ENCODE measurements around the gene MAP3K13. TPM values are rescaled to one million over a fixed set of nuclear protein-coding genes. Genes with fewer than 3 reads are reported as not detected.

Gene MAP3K13
- total RNA-seq, result 12.2 and 12.5 TPM in 2 replicates

GRCh38 chr3:185362850-185363661 is at the start of gene MAP3K13:
TSS of gene MAP3K13 (plus strand) at chr3:185363136. CDS start at chr3:185428582, 65,446 bp downstream.
- intact Hi-C loops (cut with micrococcal nuclease), result loop anchor here (1.0 to 2.0 kb wide), 2 partner anchors 9 to 30 kb away; no protein-coding TSS in a partner anchor
- peak; percentile 44 for DNase-seq (ENCODE audit: low spot score)
- Mint-ChIP-seq H3K27me3 (ENCODE audit: insufficient read depth) (peaks cover 51% of the 10 kb centered on the region), H3K36me3 (ENCODE audit: low read depth) (no peaks in the 10 kb centered on the region), H3K4me3 (peak within 1 kb of the TSS; percentile 85), H3K4me1 (ENCODE audit: low read depth) (peaks cover 17% of the 10 kb centered on the region), H3K9me3 (no peaks in the 10 kb centered on the region), H3K27ac (no peak within 1 kb of the TSS)

- H3K27me3 Mint-ChIP-seq (ENCODE audit: insufficient read depth), result peaks cover 12% of the 10 kb centered on the region
- H3K36me3 Mint-ChIP-seq (ENCODE audit: low read depth), result no peaks in the 10 kb centered on the region
- H3K4me3 Mint-ChIP-seq, result no peak overlapping the region
- DNase-seq (ENCODE audit: low spot score), result no peak
- H3K9me3 Mint-ChIP-seq, result peaks cover 12% of the 10 kb centered on the region
- peaks cover 6% of the 10 kb centered on the region for H3K4me1 Mint-ChIP-seq (ENCODE audit: low read depth)
- H3K27ac Mint-ChIP-seq, result no peak overlapping the region
- intact Hi-C loops (cut with micrococcal nuclease), result no loop called here
Observed at GRCh38 chr3:185313693-185314246, 49.2 kb upstream of the MAP3K13 start.

GRCh38 chr3:185316740-185317412 is 46.1 kb upstream of the MAP3K13 start:
- H3K36me3 Mint-ChIP-seq (ENCODE audit: low read depth), result no peaks in the 10 kb centered on the region
- DNase-seq (ENCODE audit: low spot score), result no peak
- peaks cover 12% of the 10 kb centered on the region for H3K27me3 Mint-ChIP-seq (ENCODE audit: insufficient read depth)
- intact Hi-C loops (cut with micrococcal nuclease), result no loop called here
- H3K4me3 Mint-ChIP-seq, result no peak overlapping the region
- H3K4me1 Mint-ChIP-seq (ENCODE audit: low read depth), result peaks cover 6% of the 10 kb centered on the region
- no peaks in the 10 kb centered on the region for H3K9me3 Mint-ChIP-seq
- no peak overlapping the region for H3K27ac Mint-ChIP-seq

GRCh38 chr3:185317674-185318073 is 45.3 kb upstream of the MAP3K13 start:
- intact Hi-C loops (cut with micrococcal nuclease), result no loop called here
- no peaks in the 10 kb centered on the region for H3K36me3 Mint-ChIP-seq (ENCODE audit: low read depth)
- no peak overlapping the region for H3K27ac Mint-ChIP-seq
- peaks cover 12% of the 10 kb centered on the region for H3K4me1 Mint-ChIP-seq (ENCODE audit: low read depth)
- no peak overlapping the region for H3K4me3 Mint-ChIP-seq
- DNase-seq (ENCODE audit: low spot score), result no peak
- H3K9me3 Mint-ChIP-seq, result no peaks in the 10 kb centered on the region
- H3K27me3 Mint-ChIP-seq (ENCODE audit: insufficient read depth), result peaks cover 12% of the 10 kb centered on the region

- Mint-ChIP-seq H3K36me3 (ENCODE audit: low read depth) (no peaks in the 10 kb centered on the region), H3K4me3 (no peak overlapping the region), H3K9me3 (no peaks in the 10 kb centered on the region), H3K27me3 (ENCODE audit: insufficient read depth) (peaks cover 12% of the 10 kb centered on the region), H3K4me1 (ENCODE audit: low read depth) (peaks cover 12% of the 10 kb centered on the region), H3K27ac (no peak overlapping the region)
- no peak for DNase-seq (ENCODE audit: low spot score)
- intact Hi-C loops (cut with micrococcal nuclease), result no loop called here
Observed at GRCh38 chr3:185318141-185318540, 44.8 kb upstream of the MAP3K13 start.

- no peak for DNase-seq (ENCODE audit: low spot score)
- peaks cover 12% of the 10 kb centered on the region for H3K4me1 Mint-ChIP-seq (ENCODE audit: low read depth)
- no peak overlapping the region for H3K27ac Mint-ChIP-seq
- H3K4me3 Mint-ChIP-seq, result no peak overlapping the region
- H3K36me3 Mint-ChIP-seq (ENCODE audit: low read depth), result no peaks in the 10 kb centered on the region
- intact Hi-C loops (cut with micrococcal nuclease), result no loop called here
- no peaks in the 10 kb centered on the region for H3K9me3 Mint-ChIP-seq
- peaks cover 15% of the 10 kb centered on the region for H3K27me3 Mint-ChIP-seq (ENCODE audit: insufficient read depth)
Observed at GRCh38 chr3:185319801-185320200, 43.1 kb upstream of the MAP3K13 start.

- no peaks in the 10 kb centered on the region for H3K36me3 Mint-ChIP-seq (ENCODE audit: low read depth)
- intact Hi-C loops (cut with micrococcal nuclease), result no loop called here
Observed at GRCh38 chr3:185320949-185321348, 42.0 kb upstream of the MAP3K13 start.

GRCh38 chr3:185322101-185322719 is 40.7 kb upstream of the MAP3K13 start:
- H3K4me1 Mint-ChIP-seq (ENCODE audit: low read depth), result peaks cover 8% of the 10 kb centered on the region
- intact Hi-C loops (cut with micrococcal nuclease), result no loop called here
- no peaks in the 10 kb centered on the region for H3K9me3 Mint-ChIP-seq
- no peak for DNase-seq (ENCODE audit: low spot score)
- H3K27me3 Mint-ChIP-seq (ENCODE audit: insufficient read depth), result peaks cover 11% of the 10 kb centered on the region
- H3K27ac Mint-ChIP-seq, result no peak overlapping the region
- no peaks in the 10 kb centered on the region for H3K36me3 Mint-ChIP-seq (ENCODE audit: low read depth)
- H3K4me3 Mint-ChIP-seq, result no peak overlapping the region

More at GRCh38 chr3:185320949-185321348, 42.0 kb upstream of the MAP3K13 start:
- no peak for DNase-seq (ENCODE audit: low spot score)
- no peak overlapping the region for H3K27ac Mint-ChIP-seq
- peaks cover 12% of the 10 kb centered on the region for H3K4me1 Mint-ChIP-seq (ENCODE audit: low read depth)
- no peak overlapping the region for H3K4me3 Mint-ChIP-seq
- peaks cover 15% of the 10 kb centered on the region for H3K27me3 Mint-ChIP-seq (ENCODE audit: insufficient read depth)
- no peaks in the 10 kb centered on the region for H3K9me3 Mint-ChIP-seq

GRCh38 chr3:185325946-185326791 is 36.8 kb upstream of the MAP3K13 start:
- H3K4me3 Mint-ChIP-seq, result no peak overlapping the region
- no peaks in the 10 kb centered on the region for H3K9me3 Mint-ChIP-seq
- DNase-seq (ENCODE audit: low spot score), result no peak
- no peak overlapping the region for H3K27ac Mint-ChIP-seq
- intact Hi-C loops (cut with micrococcal nuclease), result no loop called here
- no peaks in the 10 kb centered on the region for H3K36me3 Mint-ChIP-seq (ENCODE audit: low read depth)
- H3K4me1 Mint-ChIP-seq (ENCODE audit: low read depth), result peaks cover 5% of the 10 kb centered on the region
- H3K27me3 Mint-ChIP-seq (ENCODE audit: insufficient read depth), result peaks cover 3% of the 10 kb centered on the region

GRCh38 chr3:185327062-185327461 is 35.9 kb upstream of the MAP3K13 start:
- H3K36me3 Mint-ChIP-seq (ENCODE audit: low read depth), result no peaks in the 10 kb centered on the region

GRCh38 chr3:185328324-185329004 is 34.5 kb upstream of the MAP3K13 start:
- H3K27ac Mint-ChIP-seq, result no peak overlapping the region
- peaks cover 3% of the 10 kb centered on the region for H3K27me3 Mint-ChIP-seq (ENCODE audit: insufficient read depth)
- no peaks in the 10 kb centered on the region for H3K36me3 Mint-ChIP-seq (ENCODE audit: low read depth)
- H3K4me1 Mint-ChIP-seq (ENCODE audit: low read depth), result peaks cover 12% of the 10 kb centered on the region
- no peak overlapping the region for H3K4me3 Mint-ChIP-seq
- H3K9me3 Mint-ChIP-seq, result no peaks in the 10 kb centered on the region
- intact Hi-C loops (cut with micrococcal nuclease), result no loop called here
- DNase-seq (ENCODE audit: low spot score), result no peak

More at GRCh38 chr3:185327062-185327461, 35.9 kb upstream of the MAP3K13 start:
- no peak for DNase-seq (ENCODE audit: low spot score)
- no peak overlapping the region for H3K27ac Mint-ChIP-seq
- intact Hi-C loops (cut with micrococcal nuclease), result no loop called here
- peaks cover 3% of the 10 kb centered on the region for H3K27me3 Mint-ChIP-seq (ENCODE audit: insufficient read depth)
- no peaks in the 10 kb centered on the region for H3K9me3 Mint-ChIP-seq
- H3K4me3 Mint-ChIP-seq, result no peak overlapping the region
- H3K4me1 Mint-ChIP-seq (ENCODE audit: low read depth), result peaks cover 11% of the 10 kb centered on the region

GRCh38 chr3:185330238-185330637 is 32.7 kb upstream of the MAP3K13 start:
- Mint-ChIP-seq H3K27me3 (ENCODE audit: insufficient read depth) (no peaks in the 10 kb centered on the region), H3K27ac (peak overlapping the region; percentile 13), H3K4me3 (no peak overlapping the region), H3K9me3 (no peaks in the 10 kb centered on the region), H3K36me3 (ENCODE audit: low read depth) (no peaks in the 10 kb centered on the region), H3K4me1 (ENCODE audit: low read depth) (peaks cover 12% of the 10 kb centered on the region)
- intact Hi-C loops (cut with micrococcal nuclease), result no loop called here
- DNase-seq (ENCODE audit: low spot score), result no peak

All from activated T-helper 1 cell treated with anti-CD3 and anti-CD28 coated beads, Interleukin-12 subunit alpha, Interleukin-12 subunit beta, Interleukin-2, Interleukin-4 antibody, amounts not matched to agents 30 ng/mL and 10 ng/mL and 1 ng/mL, durations not matched to agents 14 hours and 24 hours and 36 hours (primary cell).